Mesenchymal stem cell (in vitro differentiated cells and primary cell): Measurements from ENCODE around the gene FUZ.

ENCODE experiments used
- DNase-seq: peaks from one replicate; pipeline ENCODE4 v3.0.0-alpha.2; 2013
- H2AFZ ChIP-seq: one replicate; pipeline ENCODE4 v1.6.1; 2013; ENCODE audit warnings: low read depth, mild to moderate bottlenecking, control low read depth, inconsistent platforms, low read length, moderate library complexity
- H2AK5ac ChIP-seq: 2 replicates; pipeline ENCODE4 v1.6.1; 2013; ENCODE audit warnings: low read length, moderate library complexity, mild to moderate bottlenecking, inconsistent platforms; ENCODE audit not compliant: severe bottlenecking
- H2BK120ac ChIP-seq: one replicate; pipeline ENCODE4 v1.6.1; 2013; ENCODE audit warnings: low read depth, mild to moderate bottlenecking, inconsistent platforms, low read length, moderate library complexity
- H2BK12ac ChIP-seq, 2 experiments: one replicate each; pipeline ENCODE4 v1.6.1; 2013; ENCODE audit warnings: inconsistent platforms in 2 of 2, low read length in 2 of 2, mild to moderate bottlenecking in 2 of 2, moderate library complexity in 2 of 2, control low read depth in 1 of 2
- H2BK15ac ChIP-seq: one replicate; pipeline ENCODE4 v1.6.1; 2013; ENCODE audit warnings: mild to moderate bottlenecking, low read depth, inconsistent platforms; ENCODE audit not compliant: poor library complexity, severe bottlenecking
- H2BK5ac ChIP-seq: 2 replicates; pipeline ENCODE4 v1.6.1; 2013; ENCODE audit warnings: low read depth, mild to moderate bottlenecking, low read length, control low read depth, inconsistent platforms; ENCODE audit not compliant: poor library complexity, severe bottlenecking
- H3K14ac ChIP-seq, 2 experiments: one replicate each; pipeline ENCODE4 v1.6.1; 2013; ENCODE audit warnings: inconsistent platforms in 2 of 2, low read length in 2 of 2, control low read depth in 1 of 2, mild to moderate bottlenecking in 1 of 2, moderate library complexity in 1 of 2
- H3K18ac ChIP-seq, 2 experiments: one replicate each; pipeline ENCODE4 v1.6.1; 2013; ENCODE audit warnings: inconsistent platforms in 2 of 2, low read length in 2 of 2, control low read depth in 1 of 2, low read depth in 1 of 2, mild to moderate bottlenecking in 1 of 2
- H3K23ac ChIP-seq, 2 experiments: one replicate each; pipeline ENCODE4 v1.6.1; 2013; ENCODE audit warnings: inconsistent platforms in 2 of 2, low read length in 2 of 2, mild to moderate bottlenecking in 2 of 2, moderate library complexity in 2 of 2, control low read depth in 1 of 2
- H3K27ac ChIP-seq: 2 replicates; pipeline ENCODE4 v1.5.1; 2013; ENCODE audit warnings: mild to moderate bottlenecking, moderate library complexity, low read length, control low read depth, inconsistent platforms; ENCODE audit not compliant: poor library complexity, severe bottlenecking
- H3K27me3 ChIP-seq, 2 experiments: 2 replicates each; pipeline versions ENCODE4 v1.6.1 to v1.7.0; 2013; ENCODE audit warnings: low read length in 2 of 2, mild to moderate bottlenecking in 2 of 2, moderate library complexity in 2 of 2, control low read depth in 1 of 2, inconsistent platforms in 1 of 2; ENCODE audit not compliant: control insufficient read depth in 1 of 2, insufficient read depth in 1 of 2
- H3K36me3 ChIP-seq, 2 experiments: 2 replicates each; pipeline versions ENCODE4 v1.6.1 to v1.7.0; 2013; ENCODE audit warnings: low read length in 2 of 2, control low read depth in 1 of 2, inconsistent platforms in 1 of 2, low read depth in 1 of 2, mild to moderate bottlenecking in 1 of 2; ENCODE audit not compliant: insufficient read depth in 2 of 2, control insufficient read depth in 1 of 2
- H3K4ac ChIP-seq, 2 experiments: one replicate each; pipeline ENCODE4 v1.6.1; 2013; ENCODE audit warnings: inconsistent platforms in 2 of 2, low read length in 2 of 2, mild to moderate bottlenecking in 2 of 2, moderate library complexity in 2 of 2, control low read depth in 1 of 2, low read depth in 1 of 2
- H3K4me1 ChIP-seq: 2 replicates; pipeline ENCODE4 v1.6.1; 2013; ENCODE audit warnings: low read depth, low read length, control low read depth; ENCODE audit not compliant: control insufficient read depth, insufficient read depth
- H3K4me2 ChIP-seq: 2 replicates; pipeline ENCODE4 v1.6.1; 2013; ENCODE audit warnings: low read length, mild to moderate bottlenecking, inconsistent platforms; ENCODE audit not compliant: poor library complexity, severe bottlenecking
- H3K4me3 ChIP-seq, 2 experiments: 2 replicates each; pipeline versions ENCODE4 v1.5.1 to v1.7.0; 2013; ENCODE audit warnings: low read length in 2 of 2, mild to moderate bottlenecking in 2 of 2, control low read depth in 1 of 2, low read depth in 1 of 2; ENCODE audit not compliant: insufficient read depth in 1 of 2
- H3K79me1 ChIP-seq: replicated peaks from 2 replicates; pipeline ENCODE4 v1.6.1; 2013; ENCODE audit warnings: mild to moderate bottlenecking, control low read depth, low read length, inconsistent platforms; ENCODE audit not compliant: poor library complexity, severe bottlenecking
- H3K9ac ChIP-seq: 2 replicates; pipeline ENCODE4 v1.7.0; 2013; ENCODE audit warnings: mild to moderate bottlenecking, low read length, moderate library complexity
- H3K9me3 ChIP-seq: 2 replicates; pipeline ENCODE4 v1.7.0; 2013; ENCODE audit warnings: mild to moderate bottlenecking, low read length; ENCODE audit not compliant: control insufficient read depth
- H4K8ac ChIP-seq: one replicate; pipeline ENCODE4 v1.6.1; 2013; ENCODE audit warnings: inconsistent platforms, mild to moderate bottlenecking, low read length, moderate library complexity
- H4K91ac ChIP-seq: one replicate; pipeline ENCODE4 v1.6.1; 2013; ENCODE audit warnings: mild to moderate bottlenecking, low read length, inconsistent platforms
- WGBS: methylation state at CpG from one replicate; pipeline ENCODE4 v1.1.7; 2013; ENCODE audit warnings: mixed read lengths; 5-methylcytosine and 5-hydroxymethylcytosine counted together

Gene FUZ

GRCh38 chr19:49861107-49861506, 48.0 kb upstream of the FUZ start:
- Histone ChIP-seq H4K91ac (no peak overlapping the region), H4K8ac (no peak overlapping the region), H3K27me3 (no peaks in the 10 kb centered on the region), H3K36me3 (peaks cover 69 to 92% of the 10 kb centered on the region in 2 experiments), H3K27ac (no peak overlapping the region), H3K4me1 (peaks cover 55% of the 10 kb centered on the region), H3K14ac (no peak overlapping the region), H3K4me2 (no peak overlapping the region), H2AK5ac (no peak overlapping the region), H2AFZ (no peak overlapping the region), H3K9ac (no peak overlapping the region), H2BK12ac (no peak overlapping the region), H3K79me1 (peaks cover 23% of the 10 kb centered on the region), H3K9me3 (no peaks in the 10 kb centered on the region), H2BK5ac (no peak overlapping the region), H3K4ac (no peak overlapping the region), H3K4me3 (no peak overlapping the region), H3K23ac (no peak overlapping the region), H2BK120ac (no peak overlapping the region), H3K18ac (no peak overlapping the region), H2BK15ac (no peak overlapping the region)
- DNase-seq, result no peak
- 62% methylated on average over 12 of the region's 13 CpGs for WGBS

- Histone ChIP-seq H3K23ac (no peak overlapping the region), H4K8ac (no peak overlapping the region), H3K9ac (no peak overlapping the region), H3K18ac (no peak overlapping the region), H3K9me3 (no peaks in the 10 kb centered on the region), H2AK5ac (peak overlapping the region; percentile 11), H3K4me2 (no peak overlapping the region), H2AFZ (no peak overlapping the region), H3K27ac (no peak overlapping the region), H2BK15ac (no peak overlapping the region), H3K4ac (no peak overlapping the region), H2BK5ac (no peak overlapping the region), H2BK12ac (no peak overlapping the region), H3K4me1 (peaks cover 52% of the 10 kb centered on the region), H3K27me3 (no peaks in the 10 kb centered on the region), H3K14ac (no peak overlapping the region), H2BK120ac (no peak overlapping the region), H3K4me3 (no peak overlapping the region), H4K91ac (no peak overlapping the region), H3K36me3 (peaks cover 74 to 95% of the 10 kb centered on the region in 2 experiments), H3K79me1 (peaks cover 25% of the 10 kb centered on the region)
- no peak for DNase-seq
- WGBS, result 89% methylated on average over 17 of the region's 17 CpGs
Observed at GRCh38 chr19:49860336-49861102, 47.4 kb upstream of the FUZ start.

GRCh38 chr19:49859682-49860335, 46.7 kb upstream of the FUZ start:
- Histone ChIP-seq H3K4me3 (no peak overlapping the region), H3K4me2 (no peak overlapping the region), H2BK15ac (no peak overlapping the region), H3K79me1 (peaks cover 27% of the 10 kb centered on the region), H3K9me3 (no peaks in the 10 kb centered on the region), H3K27ac (peak overlapping the region; percentile 86), H2BK5ac (peak overlapping the region; percentile 39), H2BK12ac (peak overlapping the region in 1 of 2 experiments; percentile 7), H3K18ac (no peak overlapping the region), H3K23ac (no peak overlapping the region), H3K27me3 (no peaks in the 10 kb centered on the region), H4K91ac (peak overlapping the region; percentile 34), H2BK120ac (no peak overlapping the region), H3K14ac (no peak overlapping the region), H3K9ac (no peak overlapping the region), H2AK5ac (peak overlapping the region; percentile 55), H4K8ac (no peak overlapping the region), H2AFZ (no peak overlapping the region), H3K4me1 (peaks cover 50% of the 10 kb centered on the region), H3K36me3 (peaks cover 79 to 98% of the 10 kb centered on the region in 2 experiments), H3K4ac (no peak overlapping the region)
- DNase-seq, result no peak
- WGBS, result 92% methylated on average over 22 of the region's 22 CpGs
